Measurements from ENCODE around the gene SPTBN1.

The SPTBN1 gene

GRCh38 chr2:54675738-54676137 is 219.6 kb downstream of the SPTBN1 start:
- H3K4me3 ChIP-seq (ENCODE audit: low read depth, low read length) = no peak overlapping the region
- no peak for DNase-seq (ENCODE audit: low read depth)
- TF ChIP-seq CTCF (IDR thresholded peaks at IDR 0.05; ENCODE audit: low read depth, low read length, missing control alignments) = no peak

GRCh38 chr2:54676656-54677055 is 220.5 kb downstream of the SPTBN1 start:
- H3K4me3 ChIP-seq (ENCODE audit: low read depth, low read length) = no peak overlapping the region
- DNase-seq (ENCODE audit: low read depth) = no peak
- no peak for TF ChIP-seq CTCF (IDR thresholded peaks at IDR 0.05; ENCODE audit: low read depth, low read length, missing control alignments)

GRCh38 chr2:54677476-54678265 is 221.5 kb downstream of the SPTBN1 start:
- TF ChIP-seq CTCF (IDR thresholded peaks at IDR 0.05; ENCODE audit: low read depth, low read length, missing control alignments) = no peak
- no peak overlapping the region for H3K4me3 ChIP-seq (ENCODE audit: low read depth, low read length)
- DNase-seq (ENCODE audit: low read depth) = no peak

GRCh38 chr2:54678719-54679118 is 222.6 kb downstream of the SPTBN1 start:
- no peak for DNase-seq (ENCODE audit: low read depth)
- no peak overlapping the region for H3K4me3 ChIP-seq (ENCODE audit: low read depth, low read length)
- no peak for TF ChIP-seq CTCF (IDR thresholded peaks at IDR 0.05; ENCODE audit: low read depth, low read length, missing control alignments)

- no peak for DNase-seq (ENCODE audit: low read depth)
- TF ChIP-seq CTCF (IDR thresholded peaks at IDR 0.05; ENCODE audit: low read depth, low read length, missing control alignments) = no peak
- no peak overlapping the region for H3K4me3 ChIP-seq (ENCODE audit: low read depth, low read length)
Measured at GRCh38 chr2:54680397-54681041, 224.4 kb downstream of the SPTBN1 start.

- no peak for TF ChIP-seq CTCF (IDR thresholded peaks at IDR 0.05; ENCODE audit: low read depth, low read length, missing control alignments)
- no peak for DNase-seq (ENCODE audit: low read depth)
Measured at GRCh38 chr2:54681416-54681815, 225.3 kb downstream of the SPTBN1 start.

More at GRCh38 chr2:54681416-54681815, 225.3 kb downstream of the SPTBN1 start:
- H3K4me3 ChIP-seq (ENCODE audit: low read depth, low read length) = no peak overlapping the region

Measured in GM12864 (cell line).